ENCODE measurements around the gene DNPH1.

DNPH1 gene

GRCh38 chr6:43235841-43236240 is 6.6 kb upstream of the DNPH1 start:
- Histone ChIP-seq H3K4me1 (ENCODE audit: insufficient read depth, low read length, poor library complexity, severe bottlenecking) (no peaks in the 10 kb centered on the region), H3K9ac (ENCODE audit: low read depth, low read length, poor library complexity, severe bottlenecking) (no peak overlapping the region), H2AFZ (ENCODE audit: low read length) (no peak overlapping the region), H3K4me2 (ENCODE audit: low read depth, low read length, poor library complexity, severe bottlenecking) (no peak overlapping the region), H4K20me1 (ENCODE audit: insufficient read depth, low read length, poor library complexity, severe bottlenecking) (no peaks in the 10 kb centered on the region), H3K4me3 (ENCODE audit: low read length, poor library complexity, severe bottlenecking) (no peak overlapping the region), H3K27me3 (ENCODE audit: insufficient read depth, low read length, poor library complexity, severe bottlenecking) (no peaks in the 10 kb centered on the region), H3F3A (ENCODE audit: low read depth) (no peaks in the 10 kb centered on the region), H3K9me2 (replicated peaks; ENCODE audit: low read depth, low read length) (no peaks in the 10 kb centered on the region), H3K36me3 (ENCODE audit: insufficient read depth, low read length) (no peaks in the 10 kb centered on the region), H3K79me2 (ENCODE audit: insufficient read depth, low read length) (no peaks in the 10 kb centered on the region), H3K9me3 (ENCODE audit: insufficient read depth, low read depth, low read length) (no peaks in the 10 kb centered on the region)
- no peak for TF ChIP-seq CTCF (conservative IDR thresholded peaks at IDR 0.05; ENCODE audit: low read length)
- TF ChIP-seq EZH2phosphoT487 (IDR thresholded peaks at IDR 0.05; ENCODE audit: borderline replicate concordance) = no peak

GRCh38 chr6:43231735-43232450 is 2.6 kb upstream of the DNPH1 start:
- H3K9ac ChIP-seq (ENCODE audit: low read depth, low read length, poor library complexity, severe bottlenecking) = no peak overlapping the region
- no peak overlapping the region for H3K4me2 ChIP-seq (ENCODE audit: low read depth, low read length, poor library complexity, severe bottlenecking)
- H3K9me2 ChIP-seq (replicated peaks; ENCODE audit: low read depth, low read length) = no peaks in the 10 kb centered on the region
- H3F3A ChIP-seq (ENCODE audit: low read depth) = no peaks in the 10 kb centered on the region
- no peak overlapping the region for H2AFZ ChIP-seq (ENCODE audit: low read length)
- TF ChIP-seq EZH2phosphoT487 (IDR thresholded peaks at IDR 0.05; ENCODE audit: borderline replicate concordance) (no peak), CTCF (conservative IDR thresholded peaks at IDR 0.05; ENCODE audit: low read length) (no peak)
- peaks cover 9% of the 10 kb centered on the region; the same call in 1 of the 2 replicates for H3K79me2 ChIP-seq (ENCODE audit: insufficient read depth, low read length)
- H3K4me1 ChIP-seq (ENCODE audit: insufficient read depth, low read length, poor library complexity, severe bottlenecking) = peaks cover 10% of the 10 kb centered on the region
- no peak overlapping the region for H3K4me3 ChIP-seq (ENCODE audit: low read length, poor library complexity, severe bottlenecking)
- no peaks in the 10 kb centered on the region for H3K9me3 ChIP-seq (ENCODE audit: insufficient read depth, low read depth, low read length)
- no peaks in the 10 kb centered on the region for H4K20me1 ChIP-seq (ENCODE audit: insufficient read depth, low read length, poor library complexity, severe bottlenecking)
- no peaks in the 10 kb centered on the region for H3K27me3 ChIP-seq (ENCODE audit: insufficient read depth, low read length, poor library complexity, severe bottlenecking)
- H3K36me3 ChIP-seq (ENCODE audit: insufficient read depth, low read length) = no peaks in the 10 kb centered on the region

- Histone ChIP-seq H3K27me3 (ENCODE audit: insufficient read depth, low read length, poor library complexity, severe bottlenecking) (no peaks in the 10 kb centered on the region), H3K9ac (ENCODE audit: low read depth, low read length, poor library complexity, severe bottlenecking) (no peak overlapping the region), H3F3A (ENCODE audit: low read depth) (no peaks in the 10 kb centered on the region), H2AFZ (ENCODE audit: low read length) (no peak overlapping the region), H4K20me1 (ENCODE audit: insufficient read depth, low read length, poor library complexity, severe bottlenecking) (no peaks in the 10 kb centered on the region), H3K4me1 (ENCODE audit: insufficient read depth, low read length, poor library complexity, severe bottlenecking) (peaks cover 10% of the 10 kb centered on the region), H3K79me2 (ENCODE audit: insufficient read depth, low read length) (peaks cover 9% of the 10 kb centered on the region; the same call in 1 of the 2 replicates), H3K9me2 (replicated peaks; ENCODE audit: low read depth, low read length) (no peaks in the 10 kb centered on the region), H3K4me3 (ENCODE audit: low read length, poor library complexity, severe bottlenecking) (no peak overlapping the region), H3K36me3 (ENCODE audit: insufficient read depth, low read length) (no peaks in the 10 kb centered on the region), H3K4me2 (ENCODE audit: low read depth, low read length, poor library complexity, severe bottlenecking) (no peak overlapping the region), H3K9me3 (ENCODE audit: insufficient read depth, low read depth, low read length) (no peaks in the 10 kb centered on the region)
- TF ChIP-seq CTCF (conservative IDR thresholded peaks at IDR 0.05; ENCODE audit: low read length) (no peak), EZH2phosphoT487 (IDR thresholded peaks at IDR 0.05; ENCODE audit: borderline replicate concordance) (no peak)
These were observed 1.8 kb upstream of the DNPH1 start for GRCh38 chr6:43231053-43231452.
